Trophoblast cell (in vitro differentiated cells and primary cell): ENCODE results near the gene SRCIN1.

Experiments
- DNase-seq, 2 donors: peaks; one replicate each; pipeline ENCODE4 v3.0.0-alpha.2; 2016
- H2AFZ ChIP-seq: 2 replicates; pipeline ENCODE4 v1.6.1; 2013; ENCODE audit warnings: low read length, moderate library complexity, mild to moderate bottlenecking; ENCODE audit not compliant: insufficient read depth, poor library complexity
- H2AK5ac ChIP-seq: 2 replicates; pipeline ENCODE4 v1.6.1; 2013; ENCODE audit warnings: mild to moderate bottlenecking, low read length
- H2BK120ac ChIP-seq: 2 replicates; pipeline ENCODE4 v1.6.1; 2013; ENCODE audit warnings: low read length, mild to moderate bottlenecking, moderate library complexity; ENCODE audit not compliant: insufficient read depth, poor library complexity
- H2BK12ac ChIP-seq: 2 replicates; pipeline ENCODE4 v1.6.1; 2013; ENCODE audit warnings: mild to moderate bottlenecking, low read length, moderate library complexity
- H2BK5ac ChIP-seq: 2 replicates; pipeline ENCODE4 v1.6.1; 2013; ENCODE audit warnings: low read length, low read depth, moderate library complexity, mild to moderate bottlenecking; ENCODE audit not compliant: poor library complexity
- H3K14ac ChIP-seq: 2 replicates; pipeline ENCODE4 v1.6.1; 2013; ENCODE audit warnings: mild to moderate bottlenecking, low read length
- H3K18ac ChIP-seq: 2 replicates; pipeline ENCODE4 v1.6.1; 2013; ENCODE audit warnings: mild to moderate bottlenecking, low read length
- H3K23ac ChIP-seq: 2 replicates; pipeline ENCODE4 v1.6.1; 2013; ENCODE audit warnings: low read length
- H3K27ac ChIP-seq: 2 replicates; pipeline ENCODE4 v1.5.1; 2013; ENCODE audit warnings: low read depth, mild to moderate bottlenecking, inconsistent platforms, low read length, moderate library complexity
- H3K27me3 ChIP-seq: 2 replicates; pipeline ENCODE4 v1.6.1; 2013; ENCODE audit warnings: inconsistent platforms, mild to moderate bottlenecking, low read length, moderate library complexity; ENCODE audit not compliant: insufficient read depth
- H3K36me3 ChIP-seq, 2 experiments: 1 replicate in 1 of 2; 2 replicates in 1 of 2; pipeline ENCODE4 v1.6.1; 2013; ENCODE audit warnings: low read length in 2 of 2, mild to moderate bottlenecking in 2 of 2, moderate library complexity in 1 of 2; ENCODE audit not compliant: insufficient read depth in 2 of 2, control insufficient read depth in 1 of 2
- H3K4ac ChIP-seq: 2 replicates; pipeline ENCODE4 v1.6.1; 2013; ENCODE audit warnings: low read depth, mild to moderate bottlenecking, low read length, moderate library complexity
- H3K4me1 ChIP-seq, 2 experiments: 1 replicate in 1 of 2; 2 replicates in 1 of 2; pipeline ENCODE4 v1.6.1; 2013; ENCODE audit warnings: low read length in 2 of 2, mild to moderate bottlenecking in 2 of 2, moderate library complexity in 1 of 2; ENCODE audit not compliant: insufficient read depth in 2 of 2, control insufficient read depth in 1 of 2
- H3K4me2 ChIP-seq: 2 replicates; pipeline ENCODE4 v1.6.1; 2013; ENCODE audit warnings: inconsistent platforms, mild to moderate bottlenecking, low read length, moderate library complexity
- H3K4me3 ChIP-seq: 2 replicates; pipeline ENCODE4 v1.5.1; 2013; ENCODE audit warnings: mild to moderate bottlenecking, low read depth, low read length, inconsistent platforms
- H3K79me1 ChIP-seq: one replicate; pipeline ENCODE4 v1.6.1; 2013; ENCODE audit warnings: low read length
- H3K79me2 ChIP-seq: 2 replicates; pipeline ENCODE4 v1.6.1; 2013; ENCODE audit warnings: low read length, mild to moderate bottlenecking; ENCODE audit not compliant: control insufficient read depth, insufficient read depth, poor library complexity
- H3K9ac ChIP-seq: 2 replicates; pipeline ENCODE4 v1.6.1; 2013; ENCODE audit warnings: mild to moderate bottlenecking, low read length
- H3K9me3 ChIP-seq: 2 replicates; pipeline ENCODE4 v1.6.1; 2013; ENCODE audit warnings: low read depth, mild to moderate bottlenecking, control low read depth, inconsistent platforms, low read length; ENCODE audit not compliant: insufficient read depth
- H4K12ac ChIP-seq: 2 replicates; pipeline ENCODE4 v1.6.1; 2013; ENCODE audit warnings: low read depth, mild to moderate bottlenecking, low read length, moderate library complexity
- H4K8ac ChIP-seq: 2 replicates; pipeline ENCODE4 v1.6.1; 2013; ENCODE audit warnings: low read depth, mild to moderate bottlenecking, low read length, moderate library complexity
- H4K91ac ChIP-seq: one replicate; pipeline ENCODE4 v1.6.1; 2013; ENCODE audit warnings: low read depth, mild to moderate bottlenecking, low read length, moderate library complexity
- WGBS: extraction: QIAGEN DNeasy Blood & Tissue Kit; methylation state at CpG from one replicate; pipeline ENCODE4 v1.1.7; 2013; ENCODE audit warnings: missing lambda C conversion rate; ENCODE audit not compliant: insufficient read length, insufficient coverage; ENCODE audit errors: extremely low coverage; 5-methylcytosine and 5-hydroxymethylcytosine counted together

SRCIN1 gene

DNA sequence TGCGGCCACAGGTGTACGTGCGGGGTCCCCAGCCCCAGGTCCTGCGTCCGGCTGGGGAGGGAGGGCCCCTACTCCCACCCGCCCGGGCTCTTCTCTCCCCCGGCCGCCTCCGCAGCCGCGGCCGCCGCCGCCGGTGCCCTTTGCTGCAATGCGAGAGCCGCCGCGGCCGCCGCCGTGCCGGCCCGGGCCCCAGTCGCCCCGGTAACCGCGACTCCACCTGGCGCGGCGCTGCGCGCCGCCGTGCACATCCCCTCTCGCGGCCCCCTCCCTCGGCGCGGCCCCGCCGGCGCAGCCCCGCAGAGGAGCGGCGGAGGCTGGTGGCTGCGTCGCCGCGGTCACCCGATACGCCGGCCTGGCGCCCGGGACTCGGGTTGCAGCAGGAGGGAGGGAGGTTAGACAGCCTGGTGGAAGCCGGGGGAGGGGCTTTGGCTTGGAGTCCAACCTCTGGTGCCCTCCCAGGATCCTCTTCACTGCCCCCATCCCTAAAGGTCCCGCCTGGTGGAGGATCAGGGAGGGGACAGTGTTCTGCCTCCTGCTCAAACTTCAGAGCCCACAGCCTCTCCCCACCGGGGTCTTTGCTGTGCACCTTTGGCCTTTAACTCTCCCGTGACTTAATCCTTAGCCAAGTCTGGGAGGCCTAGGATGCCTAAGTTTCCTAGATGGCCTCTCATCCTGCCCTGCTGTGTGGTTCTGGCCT, 32.9 kb downstream of the SRCIN1 start:
- no peak overlapping the region for H3K4me3 ChIP-seq
- DNase-seq = peak in 1 of 2 donors; percentile 17
- no CpG with 5 or more reads among the region's 61 CpGs for WGBS

DNA sequence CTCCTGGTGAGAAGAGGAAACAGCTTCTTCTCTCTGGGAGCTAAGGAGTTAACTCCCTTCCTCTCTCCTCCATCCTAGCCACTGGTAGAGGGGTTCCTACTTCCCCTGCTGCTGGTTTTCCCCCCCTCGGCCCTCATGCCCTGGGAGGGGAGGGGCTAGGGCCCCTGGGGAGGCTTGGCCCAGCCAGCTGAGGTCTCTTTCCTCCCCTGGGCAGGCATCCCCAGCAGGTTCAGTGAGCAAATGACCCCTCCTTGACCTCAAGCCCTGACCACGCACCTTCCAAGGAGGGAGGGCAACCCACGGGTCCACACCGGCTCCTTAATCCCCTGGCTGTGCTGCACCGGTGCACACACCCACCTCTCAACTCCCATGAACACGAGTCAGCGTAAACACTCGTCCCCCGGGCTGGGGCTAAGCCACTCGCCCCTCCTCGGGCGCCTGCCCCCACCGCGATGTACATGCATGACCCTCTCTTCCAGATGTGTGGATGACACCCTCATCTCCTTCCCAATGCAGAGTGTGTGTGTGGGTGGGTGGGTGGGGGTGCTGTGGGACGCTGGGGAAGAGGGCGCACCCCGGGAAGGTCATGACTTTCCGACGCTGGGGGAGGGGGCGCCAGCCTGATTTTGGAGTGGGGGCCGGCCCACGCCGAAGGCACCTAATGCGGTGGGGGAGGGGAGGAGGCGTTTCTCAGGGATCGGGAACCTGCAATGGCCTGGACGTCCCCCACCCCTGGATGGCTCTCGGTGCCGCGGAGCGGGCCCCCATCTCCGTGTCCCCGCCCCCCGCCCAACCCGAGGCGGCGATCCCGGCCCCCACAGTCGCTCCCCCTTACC, 33.7 kb downstream of the SRCIN1 start:
- H4K8ac ChIP-seq = no peak overlapping the region
- H3K79me1 ChIP-seq = no peaks in the 10 kb centered on the region
- no peak overlapping the region for H2BK120ac ChIP-seq
- no peak overlapping the region for H4K91ac ChIP-seq
- no peaks in the 10 kb centered on the region for H3K79me2 ChIP-seq
- no peak overlapping the region for H3K4me3 ChIP-seq
- H3K9me3 ChIP-seq = peaks cover 5% of the 10 kb centered on the region
- no peak for DNase-seq
- H3K14ac ChIP-seq = no peak overlapping the region
- H3K36me3 ChIP-seq = no peaks in the 10 kb centered on the region
- H3K27ac ChIP-seq = no peak overlapping the region
- peaks cover 57% of the 10 kb centered on the region for H3K27me3 ChIP-seq
- no peak overlapping the region for H2BK5ac ChIP-seq
- no CpG with 5 or more reads among the region's 39 CpGs for WGBS
- H3K4ac ChIP-seq = no peak overlapping the region
- H3K23ac ChIP-seq = no peak overlapping the region
- no peak overlapping the region for H2AK5ac ChIP-seq
- H3K9ac ChIP-seq = no peak overlapping the region
- no peak overlapping the region for H3K18ac ChIP-seq
- peaks cover 0 to 2% of the 10 kb centered on the region in 2 experiments for H3K4me1 ChIP-seq
- no peak overlapping the region for H2BK12ac ChIP-seq
- no peak overlapping the region for H2AFZ ChIP-seq
- H3K4me2 ChIP-seq = peak overlapping the region; percentile 59
- H4K12ac ChIP-seq = no peak overlapping the region

More for the DNA sequence above, 32.9 kb downstream of the SRCIN1 start:
- peaks cover 60% of the 10 kb centered on the region for H3K27me3 ChIP-seq
- H3K23ac ChIP-seq = no peak overlapping the region
- no peaks in the 10 kb centered on the region for H3K79me1 ChIP-seq
- peaks cover 3 to 4% of the 10 kb centered on the region in 2 experiments for H3K4me1 ChIP-seq
- H3K18ac ChIP-seq = no peak overlapping the region
- no peak overlapping the region for H2BK12ac ChIP-seq
- H3K36me3 ChIP-seq = no peaks in the 10 kb centered on the region
- no peak overlapping the region for H3K9ac ChIP-seq
- H3K4me2 ChIP-seq = peak overlapping the region; percentile 59
- no peak overlapping the region for H4K12ac ChIP-seq
- H3K27ac ChIP-seq = no peak overlapping the region
- H3K14ac ChIP-seq = no peak overlapping the region
- no peak overlapping the region for H2AFZ ChIP-seq
- no peak overlapping the region for H4K8ac ChIP-seq
- H3K9me3 ChIP-seq = peaks cover 5% of the 10 kb centered on the region
- no peak overlapping the region for H2BK5ac ChIP-seq
- no peak overlapping the region for H2BK120ac ChIP-seq
- no peaks in the 10 kb centered on the region for H3K79me2 ChIP-seq
- no peak overlapping the region for H4K91ac ChIP-seq
- no peak overlapping the region for H2AK5ac ChIP-seq
- H3K4ac ChIP-seq = no peak overlapping the region

DNA sequence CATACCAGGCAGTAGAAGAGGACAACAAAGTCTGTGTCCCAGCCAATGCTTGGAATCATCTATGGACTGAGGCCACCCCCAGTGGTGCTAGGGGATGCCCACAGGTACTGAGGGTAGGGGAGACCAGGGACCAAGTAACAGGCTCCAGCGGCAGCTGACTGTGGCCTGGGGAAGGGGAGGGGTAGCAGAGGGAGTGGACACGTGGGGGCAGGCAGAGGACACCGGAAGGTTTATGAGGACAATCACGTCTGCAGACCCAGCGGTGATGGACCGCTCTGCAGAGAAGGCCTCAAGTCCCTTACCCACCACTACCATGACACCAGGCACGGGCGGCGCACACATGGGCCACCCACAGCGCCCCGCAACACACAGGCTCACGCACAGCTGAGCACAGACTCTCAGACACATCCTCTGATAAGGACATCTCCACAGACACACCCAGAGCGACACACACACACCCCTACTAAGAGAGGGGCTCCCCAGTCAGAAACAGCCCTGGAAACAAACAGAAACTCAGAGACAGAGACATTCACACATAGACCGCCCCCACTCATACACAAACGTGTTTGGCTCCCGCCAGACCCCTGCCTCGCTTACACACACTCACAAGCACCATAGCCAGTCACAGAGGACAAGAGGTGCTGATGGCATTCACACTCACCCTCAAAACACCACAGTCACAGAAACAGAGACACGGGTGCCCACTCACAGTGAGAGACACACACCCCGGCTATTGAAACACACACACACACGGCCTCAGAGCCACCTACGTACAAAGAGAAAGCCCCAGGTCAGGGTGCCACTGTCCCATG, 35.8 kb downstream of the SRCIN1 start:
- Histone ChIP-seq H3K27me3 (peaks cover 58% of the 10 kb centered on the region), H2BK5ac (no peak overlapping the region), H3K9ac (no peak overlapping the region), H3K79me2 (no peaks in the 10 kb centered on the region), H3K9me3 (peaks cover 11% of the 10 kb centered on the region), H2BK12ac (no peak overlapping the region), H3K79me1 (no peaks in the 10 kb centered on the region), H2AK5ac (no peak overlapping the region), H3K18ac (no peak overlapping the region), H3K4me3 (no peak overlapping the region), H2BK120ac (no peak overlapping the region), H3K4me1 (peaks cover 0 to 2% of the 10 kb centered on the region in 2 experiments), H3K14ac (no peak overlapping the region), H4K91ac (no peak overlapping the region), H3K23ac (no peak overlapping the region), H3K36me3 (no peaks in the 10 kb centered on the region), H4K12ac (no peak overlapping the region), H3K4me2 (no peak overlapping the region), H4K8ac (no peak overlapping the region), H2AFZ (no peak overlapping the region), H3K4ac (no peak overlapping the region), H3K27ac (no peak overlapping the region)
- DNase-seq = no peak
- WGBS = no CpG with 5 or more reads among the region's 21 CpGs

DNA sequence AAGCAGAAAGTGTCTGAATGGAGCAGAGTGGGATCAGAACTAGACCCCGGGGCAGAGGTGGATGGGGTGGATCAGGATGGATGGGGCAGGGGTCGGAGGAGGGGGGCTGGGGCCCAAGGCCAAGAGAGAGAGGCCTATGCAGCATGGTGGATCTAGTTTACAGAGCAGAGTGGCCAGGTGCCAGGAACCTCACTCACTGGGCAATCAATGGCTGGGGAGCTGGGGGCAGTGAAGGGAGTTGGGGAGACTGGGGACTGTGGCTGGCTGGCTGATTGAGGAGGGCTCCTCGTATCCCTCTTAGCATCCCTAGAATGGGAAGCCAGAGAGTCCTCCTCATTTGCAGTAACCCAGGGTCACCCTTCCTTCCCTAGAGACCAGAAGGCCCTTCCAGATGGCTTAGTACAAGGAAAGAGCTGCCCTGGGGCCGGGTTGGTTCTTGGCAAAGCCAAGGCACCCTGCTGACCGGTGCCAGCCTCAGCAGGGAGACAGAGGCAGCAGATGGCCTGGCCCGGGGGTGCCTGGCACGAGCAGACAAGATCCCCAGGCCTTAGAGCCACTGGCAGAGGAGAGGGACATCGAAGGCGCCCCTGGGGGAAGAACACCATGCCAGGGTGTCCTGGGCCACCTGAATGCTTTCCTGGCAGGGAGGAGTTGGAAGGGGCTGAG, 36.8 kb downstream of the SRCIN1 start:
- no peak overlapping the region for H3K14ac ChIP-seq
- H3K9me3 ChIP-seq = peaks cover 11% of the 10 kb centered on the region
- no peak overlapping the region for H3K23ac ChIP-seq
- H3K79me2 ChIP-seq = no peaks in the 10 kb centered on the region
- no peak overlapping the region for H2AFZ ChIP-seq
- whole genome bisulfite sequencing = no CpG with 5 or more reads among the region's 9 CpGs
- H3K36me3 ChIP-seq = no peaks in the 10 kb centered on the region
- H3K79me1 ChIP-seq = no peaks in the 10 kb centered on the region
- H3K4ac ChIP-seq = no peak overlapping the region
- H3K4me3 ChIP-seq = no peak overlapping the region
- H3K9ac ChIP-seq = no peak overlapping the region
- no peak overlapping the region for H3K27ac ChIP-seq
- peaks cover 62% of the 10 kb centered on the region for H3K27me3 ChIP-seq
- no peak overlapping the region for H3K4me2 ChIP-seq
- no peak overlapping the region for H4K12ac ChIP-seq
- no peak overlapping the region for H4K91ac ChIP-seq
- no peak overlapping the region for H2AK5ac ChIP-seq
- peaks cover 0 to 2% of the 10 kb centered on the region in 2 experiments for H3K4me1 ChIP-seq
- H4K8ac ChIP-seq = no peak overlapping the region
- H2BK5ac ChIP-seq = no peak overlapping the region
- DNase-seq = no peak
- no peak overlapping the region for H2BK120ac ChIP-seq
- H2BK12ac ChIP-seq = no peak overlapping the region
- no peak overlapping the region for H3K18ac ChIP-seq
